ENCODE data around the gene RAB28.

Gene RAB28

DNA sequence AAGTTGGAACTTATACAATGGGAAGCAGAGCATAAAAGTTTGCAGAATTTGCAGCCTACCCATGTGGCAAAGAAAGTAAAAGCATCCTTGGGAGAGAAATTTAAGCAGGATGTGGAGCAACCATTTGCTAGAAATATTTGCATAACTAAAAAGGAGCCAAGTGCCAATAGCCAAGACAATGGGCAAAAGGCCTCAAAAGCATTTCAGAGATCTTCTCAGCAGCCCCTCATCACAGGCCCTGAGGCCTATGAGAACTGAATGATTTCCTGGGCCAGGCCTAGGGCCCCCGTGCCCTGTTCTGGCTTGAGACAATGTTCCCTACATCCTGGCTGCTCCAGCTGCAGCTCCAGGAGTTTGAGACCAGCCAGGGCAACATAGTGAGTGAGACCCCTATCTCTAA lies 25.3 kb upstream of the RAB28 start:
- no peak for DNase-seq (ENCODE audit: low read depth)

DNA sequence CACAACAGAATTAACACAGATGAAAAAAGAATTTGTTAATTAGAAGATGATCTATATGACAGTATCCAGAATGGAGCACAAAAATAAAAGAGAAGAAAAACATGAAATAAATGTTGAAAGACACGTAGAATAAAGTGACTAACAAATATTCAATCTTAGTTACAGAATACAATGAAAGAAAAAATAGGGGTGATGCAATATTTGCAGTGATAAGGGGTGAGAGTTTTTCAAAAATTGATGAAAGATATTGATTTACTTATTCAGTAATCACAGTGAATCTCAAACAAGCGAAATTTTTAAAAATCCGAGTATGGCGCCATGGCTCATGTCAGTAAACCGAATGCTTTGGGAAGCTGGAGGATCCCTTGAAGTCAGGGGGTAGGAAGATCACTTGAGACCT lies 20.2 kb upstream of the RAB28 start:
- no peak for DNase-seq (ENCODE audit: low read depth)

DNA sequence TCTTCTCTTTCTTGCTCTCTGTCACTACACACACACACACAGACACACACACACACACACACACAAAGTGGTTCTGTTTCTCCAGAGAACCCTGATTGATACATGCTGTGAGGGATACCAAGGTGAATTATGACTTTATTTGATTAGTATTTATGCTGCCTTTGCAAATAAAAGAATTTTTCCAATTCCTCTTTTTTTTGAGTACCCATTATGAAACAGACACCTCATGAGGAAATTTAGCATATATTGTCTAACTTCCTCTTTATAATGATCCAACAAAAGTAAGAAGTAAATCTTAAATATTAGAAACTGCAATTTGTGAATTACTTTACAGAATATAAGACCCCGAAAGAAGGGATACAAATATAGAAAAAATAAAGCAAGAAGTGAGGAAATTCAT lies 14.3 kb upstream of the RAB28 start:
- no peak for DNase-seq (ENCODE audit: low read depth)

DNA sequence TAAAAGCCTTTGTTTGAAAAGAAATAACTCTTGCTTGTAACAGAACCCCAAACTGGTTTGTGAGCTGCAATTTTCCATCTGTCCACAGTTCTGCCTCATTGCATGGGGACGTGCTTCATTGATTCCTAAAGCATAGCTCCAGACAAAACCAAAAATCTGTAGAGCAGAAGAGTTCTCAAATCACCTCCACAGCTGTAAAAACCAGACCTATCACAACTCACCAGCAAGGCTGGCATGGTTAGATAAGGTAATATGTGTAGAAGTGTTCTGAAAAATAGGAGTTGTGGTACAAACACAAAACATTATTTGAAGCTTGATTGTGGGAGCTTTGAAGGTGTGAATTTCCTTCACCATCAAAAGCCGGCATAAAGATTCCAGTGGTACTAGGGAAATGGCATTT lies 12.5 kb upstream of the RAB28 start:
- peak; percentile 31 for DNase-seq (ENCODE audit: low read depth)

DNA sequence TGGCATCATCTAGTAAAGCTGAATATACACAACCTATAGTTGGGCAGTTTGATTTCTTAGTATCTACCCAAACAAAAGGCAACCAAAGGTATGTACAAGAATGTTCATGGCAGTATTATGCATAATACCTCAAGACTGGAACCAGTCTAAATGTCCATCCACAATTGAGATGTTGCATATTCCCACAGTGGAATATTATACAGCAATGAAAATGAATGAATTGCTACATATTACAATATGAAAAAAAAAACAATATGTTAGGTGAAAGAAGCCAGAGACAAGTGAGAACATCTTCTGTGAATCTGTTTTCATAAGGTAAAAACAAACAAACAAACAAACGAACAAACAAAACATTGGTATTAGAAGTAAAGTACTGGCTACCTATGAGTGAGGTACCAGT lies 11.6 kb upstream of the RAB28 start:
- DNase-seq (ENCODE audit: low read depth) = no peak

DNA sequence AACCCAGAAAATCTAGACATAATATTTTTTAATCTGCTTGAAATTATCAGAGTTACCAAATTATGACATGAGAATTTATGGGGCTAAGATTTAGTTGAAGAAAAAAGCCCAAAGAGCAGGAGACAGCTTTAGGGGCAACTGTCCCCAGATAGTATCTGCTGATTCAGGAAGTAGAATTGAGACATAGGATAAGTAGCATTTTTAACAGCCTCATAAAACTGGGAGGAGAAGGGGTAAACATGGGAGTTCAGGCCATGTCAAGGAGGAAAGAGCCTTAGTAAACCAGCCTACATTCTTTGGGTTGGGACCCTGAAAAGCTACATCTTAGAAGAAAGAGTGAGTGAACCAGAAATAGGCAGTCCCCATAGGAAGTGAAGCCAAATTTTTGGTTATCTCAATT lies 9.7 kb upstream of the RAB28 start:
- no peak for DNase-seq (ENCODE audit: low read depth)

DNA sequence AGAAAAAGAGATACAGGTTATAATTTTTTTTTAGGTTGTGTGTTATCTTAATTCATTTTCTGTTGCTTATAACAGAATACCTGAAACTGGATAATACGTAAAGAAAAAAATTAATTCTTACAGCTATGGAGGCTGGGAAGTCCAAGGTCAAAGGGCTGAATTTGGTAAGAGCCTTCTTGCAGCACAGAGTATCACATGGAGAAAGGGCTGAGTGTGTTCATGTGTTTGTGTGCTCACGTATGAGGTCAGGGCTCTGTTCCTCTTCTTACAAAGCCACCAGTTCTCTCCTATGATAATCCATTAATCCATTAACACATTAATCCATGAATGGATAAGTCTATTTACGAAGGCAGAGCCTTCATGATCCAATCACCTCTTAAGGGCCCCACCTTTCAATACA lies 8.6 kb upstream of the RAB28 start:
- DNase-seq (ENCODE audit: low read depth) = no peak

DNA sequence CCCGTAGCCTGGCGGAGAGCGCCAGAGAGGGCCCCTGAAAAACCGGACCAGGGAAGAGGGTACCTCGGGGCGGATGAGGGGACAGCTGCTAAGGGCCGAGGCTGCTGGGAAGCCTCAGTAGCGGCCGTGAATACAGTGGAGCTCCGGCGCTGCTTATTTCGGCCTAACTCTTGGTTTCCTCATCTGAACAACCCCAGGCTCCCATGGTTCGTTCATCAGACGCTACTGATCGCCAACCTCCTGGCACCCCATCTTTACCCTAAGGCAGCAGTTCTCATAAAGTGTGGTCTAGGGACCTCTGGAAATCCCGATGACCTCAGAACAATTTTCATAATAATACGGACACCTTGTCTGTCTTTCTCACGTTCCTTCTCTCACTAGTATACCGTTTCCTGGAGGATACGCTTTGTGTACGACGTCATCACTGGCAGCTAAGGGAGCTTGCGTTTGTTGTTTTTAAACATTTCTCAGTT lies 645 bp upstream of the RAB28 start:
- DNase-seq (ENCODE audit: low read depth) = no peak

DNA sequence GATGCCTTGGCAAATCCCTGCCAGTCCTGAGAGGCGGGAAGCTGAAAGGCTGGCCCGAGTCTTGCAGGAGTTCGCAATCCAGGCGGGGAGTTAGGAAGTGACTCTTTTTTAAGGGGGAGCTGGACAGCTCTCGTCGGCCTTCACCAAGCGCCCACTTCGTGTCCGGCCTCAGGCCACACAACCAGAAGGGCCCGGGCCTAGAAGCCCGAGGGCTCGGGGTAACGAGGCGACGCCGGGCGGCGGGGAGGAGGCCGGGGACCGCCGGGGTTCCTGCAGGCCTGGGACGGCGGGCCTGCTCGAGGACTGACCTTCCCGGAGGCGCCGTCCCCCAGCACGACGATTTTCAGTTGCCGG lies 395 bp downstream of the RAB28 start:
- peak; percentile 7 for DNase-seq (ENCODE audit: low read depth)

DNA sequence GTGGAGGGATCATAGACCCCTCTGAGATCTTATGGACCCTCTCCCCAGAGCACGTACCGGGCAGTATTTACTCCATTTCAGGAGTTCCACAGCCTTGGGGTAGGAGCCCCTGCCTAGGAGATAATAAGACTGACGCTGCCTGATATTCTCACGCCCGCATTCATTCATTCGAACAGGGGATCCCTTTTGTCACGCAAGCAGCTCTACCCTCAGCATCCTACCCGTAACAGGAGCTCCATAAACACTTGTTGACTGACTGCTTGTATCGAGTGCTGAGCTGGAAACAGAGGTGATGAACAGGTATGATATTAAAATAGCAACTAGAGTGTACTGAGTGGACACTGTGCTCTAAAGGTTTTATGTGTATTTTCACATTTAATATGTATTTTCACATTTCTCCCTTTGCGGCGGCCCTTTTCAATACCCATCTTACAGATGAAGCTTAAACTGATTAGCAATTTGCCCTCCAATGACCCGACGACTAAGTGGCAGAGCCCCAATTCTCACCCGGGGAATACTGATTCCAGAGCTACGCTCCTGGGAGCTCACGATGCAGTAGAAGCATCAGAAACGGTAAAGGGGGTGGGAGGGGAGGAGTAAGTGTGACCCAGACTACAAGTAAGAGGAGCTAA lies 888 bp downstream of the RAB28 start:
- DNase-seq (ENCODE audit: low read depth) = no peak

DNA sequence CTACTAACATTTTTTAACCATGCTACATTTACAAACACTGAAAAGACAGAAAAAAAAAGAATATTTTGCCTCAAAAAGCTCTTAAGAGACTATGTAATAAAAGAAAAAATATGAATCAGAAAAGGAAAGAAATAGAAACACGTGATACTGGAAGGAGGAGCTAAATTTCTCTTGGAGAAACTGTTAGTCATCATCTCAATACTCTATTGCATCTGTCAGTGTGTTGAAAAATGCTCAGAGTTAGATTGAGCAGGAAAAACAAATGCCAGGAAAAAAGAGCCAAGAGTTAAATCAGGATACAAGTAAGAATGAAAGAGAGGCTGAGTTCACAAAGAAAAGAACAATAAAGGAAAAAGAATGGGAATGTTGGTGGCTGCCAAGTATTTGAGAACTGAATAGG lies 2.6 kb downstream of the RAB28 start:
- DNase-seq (ENCODE audit: low read depth) = no peak

DNA sequence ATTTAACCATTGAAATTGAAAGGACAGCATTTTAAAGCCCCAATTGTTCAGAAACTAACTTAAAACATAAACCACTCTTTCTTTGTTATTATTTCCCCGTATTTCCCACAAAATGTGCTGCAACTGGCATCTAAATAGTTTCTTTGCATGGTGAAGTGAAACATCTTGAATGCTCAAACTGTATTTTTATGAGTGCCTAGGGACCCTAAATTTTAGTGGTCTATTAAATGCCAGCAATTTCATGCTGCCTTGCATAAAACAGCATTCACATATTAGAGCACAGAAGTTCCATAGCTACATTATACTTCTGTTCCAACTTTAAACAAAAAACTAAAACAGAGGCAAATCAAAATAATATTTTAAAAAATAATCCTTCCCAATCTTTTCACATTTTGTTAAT lies 5.4 kb downstream of the RAB28 start:
- no peak for DNase-seq (ENCODE audit: low read depth)

DNA sequence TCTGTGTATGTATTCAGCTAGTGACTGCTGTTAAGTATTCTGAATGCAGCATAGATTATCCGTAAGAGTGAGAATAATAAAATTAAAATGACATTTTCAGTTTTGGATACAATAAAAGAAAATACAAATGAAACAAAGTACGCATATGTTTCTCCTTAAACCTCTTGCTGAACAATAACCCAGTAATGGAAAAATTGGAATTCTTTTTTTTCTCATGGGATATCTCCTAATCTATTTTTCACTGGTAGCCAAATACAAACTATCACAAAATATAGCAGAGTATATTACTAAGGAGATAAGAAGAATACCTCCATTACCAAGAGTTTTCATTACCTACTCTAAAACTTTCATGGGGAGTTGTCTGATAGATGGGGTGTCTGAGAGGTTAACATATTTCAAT lies 6.0 kb downstream of the RAB28 start:
- no peak for DNase-seq (ENCODE audit: low read depth)

DNA sequence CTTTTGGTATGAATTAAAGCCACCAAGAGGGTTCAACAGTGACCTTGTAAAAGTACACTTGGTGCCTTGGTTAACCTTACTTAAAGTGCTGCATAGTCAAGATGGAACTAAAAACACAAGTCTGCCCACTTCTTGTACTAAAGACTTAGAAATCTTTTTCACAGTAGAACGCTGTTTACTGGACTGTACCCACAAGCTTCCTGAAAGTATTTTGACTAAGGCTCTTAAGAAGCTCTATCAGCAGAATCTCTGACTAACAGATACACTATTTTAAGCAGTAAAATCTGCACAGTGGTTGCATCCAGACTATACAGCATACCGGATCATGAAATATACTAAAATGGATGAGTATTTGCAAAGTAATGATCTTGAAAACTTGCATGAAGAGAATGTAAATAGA lies 7.2 kb downstream of the RAB28 start:
- DNase-seq (ENCODE audit: low read depth) = no peak

DNA sequence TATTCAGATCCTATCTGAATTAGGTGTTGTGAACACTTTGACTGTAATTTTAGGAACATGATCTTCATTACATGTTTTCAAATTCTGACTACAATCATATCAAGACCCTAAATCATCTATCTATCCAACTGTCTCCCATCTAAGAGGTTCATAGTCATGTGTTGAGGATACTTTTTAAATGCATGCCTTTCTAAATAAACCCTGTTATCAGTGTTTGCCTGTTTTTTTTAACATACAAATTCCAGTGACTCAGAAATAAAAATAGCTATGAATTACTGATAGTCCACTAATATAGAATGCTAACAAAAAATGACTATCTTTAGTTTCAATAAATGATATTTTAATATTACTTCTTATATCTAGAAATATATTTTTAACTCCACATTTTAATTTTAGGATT lies 8.0 kb downstream of the RAB28 start:
- no peak for DNase-seq (ENCODE audit: low read depth)

DNA sequence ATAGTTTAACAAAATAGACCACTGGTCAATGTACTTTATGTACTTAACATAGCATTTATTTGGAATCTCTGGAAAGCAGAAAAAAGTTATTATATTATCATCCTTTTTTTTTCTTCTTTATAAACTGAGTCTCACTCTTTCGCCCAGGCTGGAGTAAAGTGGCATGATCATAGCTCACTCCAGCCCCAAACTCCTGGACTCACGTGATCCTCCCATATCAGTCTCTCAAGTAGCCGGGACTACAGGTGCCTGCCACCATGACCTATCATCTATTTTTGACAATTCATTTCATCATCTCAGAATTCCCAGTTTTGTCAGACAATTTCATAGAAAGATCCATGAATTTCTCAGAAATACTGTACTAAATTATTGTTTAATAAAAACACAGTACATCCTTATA lies 12.7 kb downstream of the RAB28 start:
- no peak for DNase-seq (ENCODE audit: low read depth)

DNA sequence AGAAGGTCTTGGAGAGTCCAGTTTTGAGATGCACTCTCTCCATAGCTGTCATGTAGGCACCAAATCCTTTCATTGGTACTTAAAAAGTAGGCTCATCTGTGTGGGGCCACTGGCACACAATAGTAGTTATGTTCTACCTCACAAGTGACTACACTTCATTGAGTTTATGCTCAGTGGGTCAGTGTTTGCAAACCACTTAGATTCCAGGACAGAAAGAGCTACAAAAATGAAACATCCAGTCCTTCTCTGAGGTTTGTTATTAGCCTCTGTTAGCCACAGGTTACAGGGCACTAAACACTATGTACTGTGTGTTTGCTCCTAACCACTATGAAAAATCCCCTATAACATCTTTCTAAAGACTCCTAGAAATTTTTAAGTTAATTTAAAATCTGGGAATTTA lies 13.8 kb downstream of the RAB28 start:
- DNase-seq (ENCODE audit: low read depth) = no peak

DNA sequence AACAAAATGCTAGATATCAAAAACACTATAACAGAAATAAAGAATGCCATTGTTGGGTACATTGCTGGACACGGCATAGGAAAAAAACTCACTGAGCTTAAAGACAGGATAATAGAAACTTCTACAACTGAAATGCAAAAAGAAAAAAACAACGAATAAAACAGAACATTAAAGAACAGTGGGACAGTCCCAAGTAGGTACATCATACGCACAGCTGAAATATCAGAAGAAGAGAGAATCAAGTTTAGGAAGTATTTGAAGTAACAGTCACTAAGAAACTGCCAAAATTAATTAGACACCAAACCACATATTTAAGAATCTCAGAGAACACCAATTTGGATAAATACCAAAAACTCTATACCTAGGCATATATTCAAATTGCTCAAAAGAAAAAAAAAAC lies 19.2 kb downstream of the RAB28 start:
- no peak for DNase-seq (ENCODE audit: low read depth)

DNA sequence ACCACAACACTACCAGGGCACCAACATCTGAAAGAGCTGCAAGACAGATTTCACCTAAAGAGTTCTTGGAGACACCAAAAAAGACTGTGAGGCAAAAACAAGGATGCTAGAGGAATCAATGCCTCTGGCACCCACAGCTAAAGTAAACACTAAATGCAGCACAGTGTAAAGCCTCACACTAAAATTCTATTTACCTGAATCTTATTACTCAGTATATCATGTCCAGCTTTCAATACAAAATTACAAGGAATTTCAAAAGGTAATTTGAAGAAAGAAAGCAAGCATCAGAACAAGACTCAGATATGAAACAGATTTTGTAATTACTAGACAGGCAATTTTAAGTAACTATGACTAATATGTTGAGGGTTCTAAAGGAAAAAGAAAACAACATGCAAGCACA lies 19.6 kb downstream of the RAB28 start:
- DNase-seq (ENCODE audit: low read depth) = no peak

DNA sequence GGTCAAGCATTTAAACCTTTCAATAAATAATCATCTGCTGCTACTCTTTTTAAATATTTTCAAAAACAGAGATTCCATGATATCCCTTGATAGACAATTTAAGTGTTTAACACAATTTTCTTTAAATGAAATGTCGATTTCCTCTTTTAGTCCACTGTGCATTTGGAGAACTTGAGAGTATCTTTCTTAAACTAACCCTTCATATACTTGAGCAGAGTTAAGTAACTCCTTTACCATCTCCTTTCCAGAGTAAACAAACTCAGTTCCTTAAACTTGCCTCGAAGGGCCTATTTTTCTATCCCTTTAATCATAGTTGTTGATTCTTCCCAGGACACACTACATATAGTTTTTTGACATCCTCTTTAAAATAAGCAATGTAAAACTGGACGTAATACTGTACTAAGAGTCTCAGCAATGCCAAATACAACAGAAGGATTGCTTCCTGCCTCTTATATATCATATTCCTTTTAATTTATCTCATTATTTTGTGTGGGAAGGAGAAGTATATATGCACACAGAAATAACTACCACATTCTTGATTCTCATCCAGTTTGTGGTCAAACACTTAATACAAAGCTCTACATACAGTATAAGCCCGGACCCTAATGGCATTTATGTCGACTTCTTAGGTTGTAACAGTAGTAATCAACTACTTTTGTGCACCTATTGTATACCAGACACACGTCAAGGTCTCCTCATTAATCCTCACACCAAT lies 22.8 kb downstream of the RAB28 start:
- DNase-seq (ENCODE audit: low read depth) = no peak

DNA sequence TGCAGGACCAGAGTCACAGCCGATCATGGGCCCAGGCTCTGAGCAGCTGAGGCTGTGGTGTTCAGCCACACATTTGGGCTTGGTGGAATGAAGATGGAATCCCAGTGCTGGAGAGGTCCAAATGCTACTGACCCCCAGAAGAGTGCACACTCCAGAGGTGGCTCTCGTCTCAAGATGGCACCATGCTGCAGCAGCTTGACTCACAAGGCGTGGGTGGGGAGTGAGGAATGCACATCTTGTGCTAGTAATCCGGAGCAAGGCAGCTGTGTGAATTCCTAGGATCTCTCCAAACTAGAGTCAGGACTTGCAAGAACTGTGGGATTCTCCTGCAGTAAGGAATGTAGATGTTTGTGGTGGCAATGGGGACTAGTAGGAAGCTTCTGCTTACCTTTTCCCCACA lies 28.7 kb downstream of the RAB28 start:
- no peak for DNase-seq (ENCODE audit: low read depth)

DNA sequence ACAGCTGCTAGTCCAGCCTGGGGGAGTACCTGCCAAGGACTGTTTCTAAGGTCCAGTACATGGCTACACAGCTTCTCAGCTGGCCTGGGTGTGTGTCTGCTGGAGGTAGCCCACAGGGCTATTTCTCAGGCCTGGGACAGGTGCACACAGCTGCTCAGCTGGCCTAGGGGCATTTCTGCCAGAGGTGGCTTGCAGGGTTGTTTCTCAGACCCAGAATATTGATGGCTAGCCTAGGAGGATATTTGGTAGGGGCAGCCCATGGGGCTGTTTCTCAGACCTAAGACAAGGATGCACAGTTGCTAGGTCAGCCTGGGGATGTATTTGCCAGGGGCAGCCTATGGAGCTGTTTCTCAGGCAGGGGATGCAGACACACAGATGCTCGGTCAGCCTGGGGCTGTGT lies 29.4 kb downstream of the RAB28 start:
- DNase-seq (ENCODE audit: low read depth) = no peak

DNA sequence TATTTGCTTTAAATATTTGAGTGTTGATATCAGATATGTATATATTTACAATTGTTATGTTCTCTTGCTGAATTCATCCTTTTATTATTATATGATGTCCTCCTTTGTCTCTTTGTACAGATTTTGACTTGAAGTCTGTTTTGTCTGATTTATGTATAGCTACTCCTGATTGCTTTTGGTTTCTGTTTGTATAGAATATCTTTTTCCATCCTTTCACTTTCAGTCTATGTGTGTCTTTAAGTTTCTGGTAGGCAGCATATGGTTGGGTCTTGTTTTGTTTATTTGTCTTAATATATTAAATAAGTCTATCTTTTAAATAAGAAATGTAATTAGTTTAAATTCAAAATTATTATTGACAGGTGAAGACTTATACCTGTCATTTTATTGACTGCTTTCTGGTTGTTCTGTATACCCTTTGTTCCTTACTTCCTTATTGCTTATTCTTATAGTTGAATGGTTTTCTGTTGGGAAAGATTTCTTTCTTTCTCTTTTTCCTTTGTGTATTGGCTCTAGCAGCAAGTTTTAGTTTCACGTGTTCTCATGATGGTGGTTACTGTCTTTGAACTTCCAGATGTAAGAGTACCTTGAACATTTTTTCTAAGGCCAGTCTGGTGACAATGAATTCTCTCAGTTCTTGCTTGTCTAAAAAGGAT lies 31.1 kb downstream of the RAB28 start:
- no peak for DNase-seq (ENCODE audit: low read depth)

DNA sequence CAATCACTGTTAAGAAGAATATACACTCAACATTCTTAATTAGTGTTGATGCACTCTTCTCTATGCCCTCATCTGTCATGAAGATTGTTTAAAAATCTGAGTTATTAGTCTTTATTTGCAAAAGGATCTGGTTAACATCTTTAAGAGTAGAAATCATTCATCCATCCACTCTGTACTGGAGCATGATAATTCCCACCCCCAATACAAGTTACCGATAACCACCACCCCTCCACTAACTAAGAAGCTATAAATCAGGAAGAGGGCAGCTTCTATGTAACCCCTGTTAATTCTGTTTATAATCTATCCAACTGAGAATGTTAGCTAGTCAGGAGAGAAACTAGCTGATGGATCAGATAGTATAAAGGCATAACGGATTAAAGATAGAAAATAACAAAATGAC lies 34.5 kb downstream of the RAB28 start:
- no peak for DNase-seq (ENCODE audit: low read depth)

All from CMK (cell line).